Astrocyte of the cerebellum (primary cell): Measurements from ENCODE around the gene CFAP73.

Experiments
- DNase-seq: peaks from one replicate; pipeline ENCODE4 v3.0.0-alpha.2; 2011; ENCODE audit warnings: low read depth
- H3K4me3 ChIP-seq: 2 replicates; pipeline ENCODE4 v1.5.1; 2011; ENCODE audit warnings: mild to moderate bottlenecking, low read depth, low read length, moderate library complexity
- CTCF ChIP-seq: IDR thresholded peaks from 2 replicates; pipeline ENCODE4 v1.5.1; 2012; ENCODE audit warnings: low read length, low read depth, moderate library complexity, mild to moderate bottlenecking; ENCODE audit errors: missing control alignments
- in situ Hi-C: cut with HindIII; loops from 2 replicates; pipeline ENCODE4 v1.10.0; 2017; ENCODE audit warnings: low sequenced_read_pairs

CFAP73 gene

GRCh38 chr12:113207613-113208040 lies 58.1 kb downstream of the CFAP73 start:
- no peak for TF ChIP-seq CTCF
- no peak for DNase-seq
- in situ Hi-C loops = no loop called here
- H3K4me3 ChIP-seq = no peak overlapping the region

GRCh38 chr12:113208041-113208934 lies 58.8 kb downstream of the CFAP73 start:
- H3K4me3 ChIP-seq = no peak overlapping the region
- TF ChIP-seq CTCF = no peak
- DNase-seq = no peak
- in situ Hi-C loops = no loop called here
